Subcutaneous adipose tissue (tissue), 4 donors: ENCODE measurements around the gene SLX4. TPM values are rescaled to one million over a fixed set of nuclear protein-coding genes. Genes with fewer than 3 reads are reported as not detected.

ENCODE experiments used
- total RNA-seq, 4 donors: library from RNA; depleted of rRNA; stranded (reverse); fragments of >200 nt; gene quantifications; one replicate each; pipeline ENCODE4 v1.1.0, GENCODE V29; 2016
- TF ChIP-seq, protein P1 (sequence below): fragments of 450-650 bp; IDR thresholded peaks from one replicate; pipeline ENCODE4 v1.5.1; 2016; ENCODE audit warnings: low read depth, mild to moderate bottlenecking, control low read depth, antibody characterized with exemption, moderate library complexity

The SLX4 gene
- total RNA-seq, 4 donors from 2014 or later: 2.4 to 3.8 (median 2.8) TPM

DNA sequence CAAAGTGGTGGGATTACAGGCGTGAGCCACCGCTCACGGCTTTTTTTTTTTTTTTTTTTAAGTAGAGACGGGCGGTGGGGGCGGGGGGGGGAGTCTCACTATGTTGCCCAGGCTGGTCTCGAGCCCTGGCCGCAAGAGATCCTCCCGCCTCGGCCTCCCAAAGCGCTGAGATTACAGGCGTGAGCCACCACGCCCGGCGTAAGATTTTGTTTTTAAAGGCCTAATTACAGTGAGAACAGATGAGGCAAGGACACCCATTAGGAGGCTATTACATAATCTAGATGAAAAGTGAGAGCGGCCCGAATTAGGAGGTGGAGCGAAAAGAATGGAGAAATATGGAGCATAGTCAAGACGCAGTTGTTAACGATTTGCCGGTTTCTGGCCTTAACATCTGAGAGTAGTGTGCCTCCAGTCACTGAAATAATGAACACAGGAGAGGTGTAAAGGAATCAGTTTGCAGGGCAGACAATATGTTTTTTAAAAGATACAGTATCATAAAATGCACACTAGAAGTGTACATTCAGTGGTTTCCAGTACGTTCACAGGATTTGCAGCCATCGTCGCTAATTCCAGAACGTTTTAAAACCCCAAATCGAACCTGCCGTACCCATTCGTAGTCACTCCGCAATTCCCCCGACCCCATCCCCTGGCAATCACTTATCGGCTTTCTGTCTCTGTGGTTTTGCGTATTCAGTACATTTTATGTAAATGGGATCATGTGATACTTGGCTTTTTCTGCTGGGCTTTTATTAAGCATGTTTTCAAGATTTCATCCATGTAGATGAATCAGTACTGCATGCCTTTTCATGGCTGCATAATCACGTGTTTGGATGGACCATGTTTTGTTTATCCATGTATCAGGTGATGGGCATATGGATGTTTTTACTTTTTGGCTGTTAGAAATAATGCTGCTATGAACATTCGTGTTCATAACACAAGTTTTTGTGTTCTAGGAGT lies 1.4 kb upstream of the SLX4 start:
- TF ChIP-seq, protein P1, sequence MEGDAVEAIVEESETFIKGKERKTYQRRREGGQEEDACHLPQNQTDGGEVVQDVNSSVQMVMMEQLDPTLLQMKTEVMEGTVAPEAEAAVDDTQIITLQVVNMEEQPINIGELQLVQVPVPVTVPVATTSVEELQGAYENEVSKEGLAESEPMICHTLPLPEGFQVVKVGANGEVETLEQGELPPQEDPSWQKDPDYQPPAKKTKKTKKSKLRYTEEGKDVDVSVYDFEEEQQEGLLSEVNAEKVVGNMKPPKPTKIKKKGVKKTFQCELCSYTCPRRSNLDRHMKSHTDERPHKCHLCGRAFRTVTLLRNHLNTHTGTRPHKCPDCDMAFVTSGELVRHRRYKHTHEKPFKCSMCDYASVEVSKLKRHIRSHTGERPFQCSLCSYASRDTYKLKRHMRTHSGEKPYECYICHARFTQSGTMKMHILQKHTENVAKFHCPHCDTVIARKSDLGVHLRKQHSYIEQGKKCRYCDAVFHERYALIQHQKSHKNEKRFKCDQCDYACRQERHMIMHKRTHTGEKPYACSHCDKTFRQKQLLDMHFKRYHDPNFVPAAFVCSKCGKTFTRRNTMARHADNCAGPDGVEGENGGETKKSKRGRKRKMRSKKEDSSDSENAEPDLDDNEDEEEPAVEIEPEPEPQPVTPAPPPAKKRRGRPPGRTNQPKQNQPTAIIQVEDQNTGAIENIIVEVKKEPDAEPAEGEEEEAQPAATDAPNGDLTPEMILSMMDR: no peak

DNA sequence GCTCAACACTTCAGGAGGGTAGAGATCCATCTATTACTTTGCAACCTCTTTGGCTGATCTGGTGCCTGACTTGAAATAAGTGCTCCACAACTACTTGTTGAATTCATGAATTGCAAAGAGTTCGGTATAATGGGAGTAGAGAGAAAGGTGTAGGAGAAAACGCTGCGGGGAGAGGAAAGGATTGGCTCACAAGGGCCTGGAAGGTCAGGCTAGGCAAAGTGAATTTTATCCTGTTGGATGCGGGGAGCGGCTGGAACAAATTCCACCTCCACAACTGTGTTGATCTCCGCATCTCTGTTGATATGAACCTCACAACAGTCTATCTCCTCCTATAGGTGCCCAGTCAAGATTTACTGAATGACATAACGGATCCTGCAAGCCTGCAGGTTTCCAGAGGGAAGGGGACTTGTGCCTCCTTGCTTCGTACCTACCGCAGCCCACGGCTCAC lies 684 bp downstream of the SLX4 start:
- TF ChIP-seq, protein P1: no peak

DNA sequence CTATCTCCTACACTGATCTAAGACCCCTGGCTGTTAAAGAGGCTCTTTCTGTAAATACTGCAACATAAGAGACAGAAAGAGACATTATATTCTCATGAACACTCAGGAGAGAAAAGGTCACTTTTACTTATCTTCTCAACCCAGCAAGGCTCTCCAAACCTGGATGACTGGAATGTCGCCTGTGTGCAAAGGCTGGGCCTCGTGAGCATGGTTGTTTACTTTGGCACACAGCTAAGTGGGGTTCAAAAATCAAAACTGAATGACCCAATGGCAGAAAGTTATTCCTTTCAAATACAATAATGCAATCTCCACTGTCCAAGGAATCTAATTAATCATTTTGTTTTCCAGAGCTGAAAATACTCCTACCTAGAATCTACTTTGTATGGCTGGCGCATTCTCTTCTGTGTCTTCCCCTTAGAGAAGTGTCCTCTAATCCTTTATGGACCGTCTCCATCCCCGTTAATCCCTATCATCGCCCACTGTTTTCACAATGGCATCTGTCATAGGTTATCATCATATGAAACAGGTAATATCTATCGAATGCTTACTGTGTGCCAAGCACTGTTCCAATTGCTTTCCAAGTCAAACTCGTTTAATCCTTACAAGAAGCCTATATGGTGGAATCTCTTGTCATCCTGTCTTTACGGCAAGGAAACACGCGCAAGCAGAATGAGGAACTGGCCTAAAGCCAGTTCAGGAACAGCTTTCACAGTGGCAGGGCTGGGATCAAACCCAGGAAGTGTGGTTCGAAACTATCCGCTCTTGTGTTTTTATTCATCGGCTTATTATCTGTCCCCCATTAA lies 1.3 kb downstream of the SLX4 start:
- TF ChIP-seq, protein P1: no peak

DNA sequence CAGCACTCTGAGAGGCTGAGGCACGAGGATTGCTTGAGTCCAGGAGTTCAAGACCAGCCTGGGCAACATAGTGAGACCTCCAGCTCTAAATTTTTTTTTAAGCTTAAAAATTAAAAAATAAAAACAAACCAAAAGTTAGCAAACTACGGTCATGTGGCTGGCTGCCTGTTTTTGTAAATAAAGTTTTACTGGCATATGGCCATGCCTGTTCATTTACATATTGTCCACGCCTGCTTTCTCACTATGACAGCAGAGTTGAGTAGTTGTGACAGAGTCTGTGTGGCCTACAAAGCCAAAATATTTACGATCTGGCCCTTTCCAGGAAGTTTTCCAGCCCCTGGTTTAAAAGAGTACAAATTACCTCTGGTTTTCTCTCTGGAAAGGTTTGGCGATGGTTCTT lies 3.3 kb downstream of the SLX4 start:
- TF ChIP-seq, protein P1: no peak

DNA sequence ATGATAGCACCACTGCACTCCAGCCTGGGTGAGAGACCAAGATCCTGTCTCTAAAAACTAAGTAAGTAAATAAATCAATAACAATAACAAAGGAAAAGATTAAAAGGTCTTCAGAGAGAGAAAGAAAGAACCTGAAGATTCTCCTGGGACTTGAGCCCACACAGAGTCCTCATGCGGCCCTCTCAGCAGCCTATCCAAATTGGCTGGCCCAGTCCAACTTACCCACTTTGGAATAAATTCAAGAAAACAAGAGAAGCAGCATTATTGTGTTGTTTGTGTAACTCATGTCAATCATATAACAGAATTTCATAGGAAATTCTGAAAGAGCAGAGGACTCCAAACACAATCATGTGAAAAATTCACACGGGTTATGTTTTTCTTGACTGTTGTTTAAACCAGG lies 3.8 kb downstream of the SLX4 start:
- TF ChIP-seq, protein P1: no peak

DNA sequence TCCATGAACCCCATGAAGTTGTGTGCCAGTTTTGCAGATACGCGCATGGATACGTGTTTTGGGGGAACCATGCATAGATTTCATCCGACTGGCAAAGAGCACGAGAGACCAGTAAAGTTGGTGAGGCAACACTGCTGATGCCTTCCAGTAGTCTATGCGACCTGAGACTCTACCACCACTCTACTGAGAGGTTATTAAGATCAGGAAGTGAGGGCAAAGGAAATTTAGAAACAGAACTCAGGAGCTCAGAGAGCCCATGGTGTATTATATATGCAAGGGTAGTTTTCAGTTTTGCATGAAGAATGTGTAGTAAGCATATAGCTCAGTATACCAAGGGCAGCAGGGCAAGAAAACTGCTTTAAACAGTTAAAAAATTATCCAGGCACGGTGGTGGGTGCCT lies 4.2 kb downstream of the SLX4 start:
- TF ChIP-seq, protein P1: no peak

DNA sequence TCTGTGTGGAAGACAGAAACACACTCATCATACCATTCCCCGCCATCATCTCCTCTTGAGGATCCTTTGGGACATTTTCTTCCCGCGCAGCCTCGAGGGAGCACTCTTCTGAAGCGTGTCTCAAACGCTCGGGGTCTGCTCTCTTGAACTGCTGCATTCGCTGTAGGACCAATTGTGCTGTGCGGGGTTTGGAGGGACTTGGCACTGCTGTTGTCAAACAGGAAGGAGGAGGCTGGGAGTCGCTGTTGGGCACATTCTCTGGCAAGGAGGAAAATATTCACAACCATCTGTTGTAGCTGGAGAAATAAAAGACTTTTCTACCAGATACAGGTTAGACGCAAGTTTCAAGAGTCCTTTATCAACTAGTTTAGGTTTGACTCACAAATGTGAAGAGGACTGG lies 5.0 kb downstream of the SLX4 start:
- TF ChIP-seq, protein P1: no peak
